Coronary artery (tissue), 2 donors: Measurements from ENCODE around the gene SCRN2.

Experiments used
- DNase-seq: peaks from one replicate; pipeline ENCODE4 v3.0.0-alpha.2; 2017; ENCODE audit warnings: low spot score
- H3K27ac ChIP-seq, 2 donors: fragments of 200-600 bp; sonication (generic); one replicate each; pipeline ENCODE4 v1.5.1; 2016 to 2019
- H3K4me3 ChIP-seq: fragments of 200-600 bp; sonication (generic); 2 replicates; pipeline ENCODE4 v1.5.1; 2016; ENCODE audit warnings: mild to moderate bottlenecking, moderate library complexity
- TF ChIP-seq, protein P1 (sequence below): fragments of 200-600 bp; sonication (generic); IDR thresholded peaks from one replicate; pipeline ENCODE4 v1.5.1; 2019; ENCODE audit warnings: antibody characterized with exemption

The SCRN2 gene

DNA sequence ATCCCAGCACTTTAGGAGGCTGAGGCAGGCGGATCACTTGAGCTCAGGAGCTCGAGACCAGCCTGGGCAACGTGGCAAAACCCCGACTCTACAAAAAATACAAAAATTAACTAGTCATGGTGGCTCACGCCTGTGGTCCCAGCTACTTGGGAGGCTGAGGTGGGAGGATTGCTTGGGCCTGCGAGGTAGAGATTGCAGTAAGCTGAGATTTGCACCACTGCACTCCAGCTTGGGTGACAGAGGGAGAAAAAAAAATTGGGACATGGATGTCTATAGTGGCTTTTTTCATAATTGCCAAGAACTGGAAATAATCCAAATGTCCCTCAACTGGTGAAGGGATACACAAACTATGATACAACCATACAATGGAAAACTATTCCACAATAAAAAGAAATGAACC is 48.1 kb downstream of the SCRN2 start:
- TF ChIP-seq, protein P1, sequence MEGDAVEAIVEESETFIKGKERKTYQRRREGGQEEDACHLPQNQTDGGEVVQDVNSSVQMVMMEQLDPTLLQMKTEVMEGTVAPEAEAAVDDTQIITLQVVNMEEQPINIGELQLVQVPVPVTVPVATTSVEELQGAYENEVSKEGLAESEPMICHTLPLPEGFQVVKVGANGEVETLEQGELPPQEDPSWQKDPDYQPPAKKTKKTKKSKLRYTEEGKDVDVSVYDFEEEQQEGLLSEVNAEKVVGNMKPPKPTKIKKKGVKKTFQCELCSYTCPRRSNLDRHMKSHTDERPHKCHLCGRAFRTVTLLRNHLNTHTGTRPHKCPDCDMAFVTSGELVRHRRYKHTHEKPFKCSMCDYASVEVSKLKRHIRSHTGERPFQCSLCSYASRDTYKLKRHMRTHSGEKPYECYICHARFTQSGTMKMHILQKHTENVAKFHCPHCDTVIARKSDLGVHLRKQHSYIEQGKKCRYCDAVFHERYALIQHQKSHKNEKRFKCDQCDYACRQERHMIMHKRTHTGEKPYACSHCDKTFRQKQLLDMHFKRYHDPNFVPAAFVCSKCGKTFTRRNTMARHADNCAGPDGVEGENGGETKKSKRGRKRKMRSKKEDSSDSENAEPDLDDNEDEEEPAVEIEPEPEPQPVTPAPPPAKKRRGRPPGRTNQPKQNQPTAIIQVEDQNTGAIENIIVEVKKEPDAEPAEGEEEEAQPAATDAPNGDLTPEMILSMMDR: no peak
- Histone ChIP-seq H3K27ac (no peak overlapping the region), H3K4me3 (no peak overlapping the region)
- peak; percentile 50 for DNase-seq

DNA sequence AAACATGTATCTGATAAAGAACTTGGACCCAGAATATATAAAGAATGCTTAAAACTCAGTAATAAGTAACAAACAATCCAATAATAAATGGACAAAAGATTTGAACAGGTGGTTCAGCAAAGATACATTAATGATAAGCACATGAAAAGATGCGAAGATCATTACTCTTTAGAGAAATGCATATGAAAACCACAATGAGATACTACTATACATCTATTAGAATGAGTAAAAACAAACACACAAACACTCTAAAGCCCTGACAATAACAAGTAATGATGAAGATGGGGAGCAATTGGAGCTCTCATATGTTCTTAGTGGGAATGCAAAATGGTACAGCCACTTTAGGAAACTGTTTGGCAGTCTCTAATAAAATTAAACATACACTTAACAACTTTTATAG is 48.6 kb downstream of the SCRN2 start:
- DNase-seq: no peak
- Histone ChIP-seq H3K4me3 (no peak overlapping the region), H3K27ac (no peak overlapping the region)
- TF ChIP-seq, protein P1: no peak

DNA sequence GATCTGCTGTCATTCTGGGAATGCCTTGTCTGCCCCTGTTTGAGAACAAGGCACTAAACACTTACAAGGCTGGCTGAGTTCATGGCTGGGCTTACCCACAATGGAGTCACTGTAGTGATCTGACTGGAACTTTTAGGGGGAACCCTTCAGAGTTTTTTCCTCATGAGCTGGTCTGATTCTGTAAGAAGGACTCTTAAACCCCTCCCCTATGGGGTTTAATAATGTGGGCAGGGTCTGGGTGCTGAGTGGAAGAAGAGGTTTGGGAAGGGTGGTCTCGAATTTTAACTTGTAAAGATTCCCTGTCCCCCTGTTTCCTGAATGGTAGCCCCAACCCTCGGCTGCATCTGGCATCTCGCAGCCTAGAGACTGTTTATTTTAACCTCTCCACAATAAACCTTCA is 50.0 kb downstream of the SCRN2 start:
- TF ChIP-seq, protein P1: no peak
- Histone ChIP-seq H3K27ac (no peak overlapping the region), H3K4me3 (no peak overlapping the region)
- peak; percentile 11 for DNase-seq

DNA sequence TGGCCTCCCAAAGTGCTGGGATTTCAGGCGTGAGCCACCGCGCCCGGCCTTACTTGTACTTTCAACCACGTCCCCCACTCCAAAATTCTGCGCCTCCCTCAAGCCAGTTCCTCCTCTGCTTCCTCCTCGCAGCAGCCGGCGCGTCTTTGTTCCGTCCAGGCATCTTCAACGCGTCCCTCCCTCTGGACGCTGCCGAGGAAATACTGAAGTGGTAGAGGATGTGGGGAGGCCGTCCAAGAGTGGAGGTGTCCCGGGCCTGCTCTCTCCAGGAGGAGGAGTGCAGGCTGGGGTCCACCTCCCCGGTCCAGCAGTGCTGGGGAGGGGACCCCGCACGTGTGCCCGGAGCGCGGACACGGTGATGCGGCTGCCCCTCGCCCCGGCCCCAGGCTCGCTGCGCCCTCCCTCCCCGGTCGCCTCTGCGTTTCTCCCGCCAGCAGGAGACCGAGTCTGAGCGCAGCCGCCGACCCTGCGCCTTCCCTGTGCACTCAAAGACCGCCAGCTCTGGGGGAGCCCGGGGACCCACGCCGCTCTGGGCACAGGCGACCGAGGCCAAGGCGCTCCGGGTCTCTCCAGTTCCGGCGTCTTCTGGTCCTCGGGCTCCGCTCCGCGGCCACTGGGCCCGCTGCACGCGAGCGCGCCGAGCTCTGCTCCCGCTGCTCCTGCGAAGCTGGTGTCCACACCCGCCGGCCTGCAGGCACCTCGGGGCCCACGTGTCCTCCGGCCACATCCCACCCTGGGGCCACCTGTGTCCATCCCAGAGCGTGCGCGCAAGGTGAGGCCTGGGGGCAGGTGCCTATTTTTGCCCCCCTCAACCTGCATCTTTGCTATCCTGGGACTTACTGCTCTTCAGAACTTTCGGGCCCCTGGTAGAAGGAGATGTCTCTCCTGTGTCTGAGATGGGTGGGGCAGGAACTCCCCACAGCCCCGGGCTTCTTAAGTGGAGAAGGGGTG is 51.2 kb downstream of the SCRN2 start:
- no peak overlapping the region for H3K27ac ChIP-seq
- TF ChIP-seq, protein P1: peak; percentile 38

More for the DNA sequence above, 51.2 kb downstream of the SCRN2 start:
- H3K4me3 ChIP-seq: peak overlapping the region; percentile 64
- peak; percentile 69 for DNase-seq
